CD4-positive, alpha-beta T cell (primary cell): ENCODE data around the gene CYTIP. TPM values are rescaled to one million over a fixed set of nuclear protein-coding genes. Genes with fewer than 3 reads are reported as not detected.

ENCODE experiments used
- ATAC-seq: fragments of 200-7000 bp; cut with Tn5 transposase; one replicate; pipeline ENCODE4 v1.10.0; 2022; ENCODE audit warnings: mild to moderate bottlenecking; ENCODE audit not compliant: poor library complexity
- CTCF ChIA-PET: fragments of 350-600 bp; sonication (Branson Sonifier 250); formaldehyde crosslinking; loops from one replicate; lab custom pipeline; 2021; ENCODE audit warnings: antibody characterized with exemption, inconsistent platforms; lab: Charles Lee
- POLR2A ChIA-PET: fragments of 350-600 bp; sonication (Branson Sonifier 250); formaldehyde crosslinking; loops from one replicate; lab custom pipeline; 2021; ENCODE audit warnings: antibody characterized with exemption, inconsistent platforms; lab: Charles Lee
- DNase-seq, 14 experiments: peaks; one replicate each; pipeline ENCODE4 v3.0.0-alpha.2; 2013 to 2020; ENCODE audit warnings: mixed read lengths in 2 of 14
- H3K27ac ChIP-seq, 2 donors: one replicate each; pipeline versions ENCODE4 v1.5.1 to v1.7.0; 2013; ENCODE audit warnings: low read length in 2 of 2, low read depth in 1 of 2, mild to moderate bottlenecking in 1 of 2
- H3K27me3 ChIP-seq, 2 experiments: 1 replicate in 1 of 2; 2 replicates in 1 of 2; pipeline versions ENCODE4 v1.6.1 to v1.7.0; 2013; ENCODE audit warnings: low read length in 2 of 2, control low read depth in 1 of 2, mild to moderate bottlenecking in 1 of 2, moderate library complexity in 1 of 2; ENCODE audit not compliant: insufficient read depth in 2 of 2, control insufficient read depth in 1 of 2
- H3K36me3 ChIP-seq: one replicate; pipeline ENCODE4 v1.6.1; 2013; ENCODE audit warnings: low read length, control low read depth; ENCODE audit not compliant: insufficient read depth
- H3K4me1 ChIP-seq: one replicate; pipeline ENCODE4 v1.6.1; 2013; ENCODE audit warnings: low read length, control low read depth; ENCODE audit not compliant: insufficient read depth
- H3K4me3 ChIP-seq: one replicate; pipeline ENCODE4 v1.5.1; 2013; ENCODE audit warnings: mild to moderate bottlenecking, low read length, moderate library complexity
- H3K9me3 ChIP-seq, 2 experiments: 1 replicate in 1 of 2; 2 replicates in 1 of 2; pipeline versions ENCODE4 v1.6.1 to v1.7.0; 2013; ENCODE audit warnings: low read length in 2 of 2, mild to moderate bottlenecking in 2 of 2, control low read depth in 1 of 2, moderate library complexity in 1 of 2; ENCODE audit not compliant: control insufficient read depth in 1 of 2, insufficient read depth in 1 of 2
- H3K27ac Mint-ChIP-seq: one replicate; pipeline ENCODE4 v1.8.0; 2020; ENCODE audit warnings: mixed read lengths
- H3K27me3 Mint-ChIP-seq: one replicate; pipeline ENCODE4 v1.8.0; 2021; ENCODE audit warnings: mixed read lengths
- H3K36me3 Mint-ChIP-seq: one replicate; pipeline ENCODE4 v1.8.0; 2021; ENCODE audit warnings: low read depth, mixed read lengths
- H3K4me1 Mint-ChIP-seq: one replicate; pipeline ENCODE4 v1.8.0; 2021; ENCODE audit warnings: low read depth, mixed read lengths
- H3K4me3 Mint-ChIP-seq: one replicate; pipeline ENCODE4 v1.8.0; 2020; ENCODE audit warnings: mild to moderate bottlenecking, mixed read lengths
- H3K9me3 Mint-ChIP-seq: one replicate; pipeline ENCODE4 v1.8.0; 2020; ENCODE audit warnings: mixed read lengths
- intact Hi-C, 2 experiments: fragments of 100-400 bp; cut with DNase I in 1 of 2; cut with micrococcal nuclease in 1 of 2; formaldehyde crosslinking; loops; one replicate each; pipeline versions ENCODE4 v1.15.1 to v1.9.0; 2023 to 2025; cut with DNase I, micrococcal nuclease
- total RNA-seq, 174 experiments: library from RNA in 2 of 174; stranded (reverse) in 2 of 174; gene quantifications; one replicate each; pipeline ENCODE4 v1.2.3 and lab custom pipeline; 2021 to 2026
- TF ChIP-seq, protein P1 (sequence below): fragments of 200-600 bp; IDR thresholded peaks from one replicate; pipeline ENCODE4 v1.8.0; 2022; ENCODE audit warnings: antibody characterized with exemption, mild to moderate bottlenecking

The CYTIP gene
- total RNA-seq, 2 experiments from 2014 or later: 474 to 490 TPM

DNA sequence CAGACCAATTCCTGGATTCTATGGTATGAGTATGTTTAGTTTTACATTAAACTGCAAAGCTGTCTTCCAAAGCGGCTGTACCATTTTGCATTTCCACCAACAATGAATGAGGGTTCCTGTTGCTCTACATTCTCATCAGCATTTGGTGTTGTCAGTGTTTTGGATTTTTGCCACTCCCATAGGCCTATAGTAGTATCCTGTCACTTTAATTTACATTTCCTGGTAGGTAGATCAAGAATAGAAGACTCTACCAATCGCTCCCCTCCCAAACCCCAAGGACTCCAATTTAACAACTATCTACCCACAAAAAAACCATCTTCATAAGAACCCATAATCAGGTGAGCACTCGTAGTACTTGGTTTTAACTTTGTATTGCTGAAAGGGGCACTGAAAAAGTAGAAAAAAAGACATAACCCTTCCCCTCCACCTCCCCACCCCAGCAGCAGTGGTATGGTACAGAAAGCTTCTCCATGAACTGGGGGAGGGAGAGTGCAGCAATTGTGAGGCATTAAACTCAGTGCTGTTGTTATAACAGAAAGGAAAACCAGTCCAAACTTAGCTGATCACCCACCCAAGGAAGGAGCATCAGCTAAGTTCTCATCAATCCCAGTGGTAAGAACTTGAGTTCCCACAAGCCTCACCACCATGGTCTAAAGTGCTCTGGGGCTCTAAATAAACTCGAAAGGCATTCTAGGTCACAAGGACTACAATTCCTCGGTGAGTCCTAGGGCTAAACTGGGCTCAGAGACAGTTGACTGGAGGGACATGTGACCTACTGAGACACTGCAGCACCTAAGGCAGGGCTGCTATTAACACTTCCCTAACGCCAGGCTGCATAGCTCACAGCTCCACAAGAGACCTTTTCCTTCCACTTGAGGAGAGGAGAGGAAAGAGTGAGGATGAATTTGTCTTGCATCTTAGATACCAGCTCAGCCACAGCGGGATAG is 35.5 kb upstream of the CYTIP start:
- H3K27ac ChIP-seq: no peak overlapping the region
- Mint-ChIP-seq H3K4me1 (peaks cover 43% of the 10 kb centered on the region), H3K4me3 (peak overlapping the region; percentile 18), H3K36me3 (no peaks in the 10 kb centered on the region), H3K9me3 (no peaks in the 10 kb centered on the region), H3K27me3 (no peaks in the 10 kb centered on the region), H3K27ac (peak overlapping the region; percentile 50)
- H3K4me3 ChIP-seq: no peak overlapping the region
- ChIA-PET POLR2A (interaction anchor here (1.0 kb wide), 2 partner anchors 9 to 75 kb away, joined by 3 read pairs; no protein-coding TSS in a partner anchor), CTCF (interaction anchor here (0.8 to 1.0 kb wide), 3 partner anchors 11 to 152 kb away, joined by 3 read pairs; no protein-coding TSS in a partner anchor)
- H3K9me3 ChIP-seq: no peaks in the 10 kb centered on the region
- DNase-seq: no peak
- no peaks in the 10 kb centered on the region for H3K27me3 ChIP-seq
- H3K36me3 ChIP-seq: no peaks in the 10 kb centered on the region
- ATAC-seq: no peak
- TF ChIP-seq, protein P1, sequence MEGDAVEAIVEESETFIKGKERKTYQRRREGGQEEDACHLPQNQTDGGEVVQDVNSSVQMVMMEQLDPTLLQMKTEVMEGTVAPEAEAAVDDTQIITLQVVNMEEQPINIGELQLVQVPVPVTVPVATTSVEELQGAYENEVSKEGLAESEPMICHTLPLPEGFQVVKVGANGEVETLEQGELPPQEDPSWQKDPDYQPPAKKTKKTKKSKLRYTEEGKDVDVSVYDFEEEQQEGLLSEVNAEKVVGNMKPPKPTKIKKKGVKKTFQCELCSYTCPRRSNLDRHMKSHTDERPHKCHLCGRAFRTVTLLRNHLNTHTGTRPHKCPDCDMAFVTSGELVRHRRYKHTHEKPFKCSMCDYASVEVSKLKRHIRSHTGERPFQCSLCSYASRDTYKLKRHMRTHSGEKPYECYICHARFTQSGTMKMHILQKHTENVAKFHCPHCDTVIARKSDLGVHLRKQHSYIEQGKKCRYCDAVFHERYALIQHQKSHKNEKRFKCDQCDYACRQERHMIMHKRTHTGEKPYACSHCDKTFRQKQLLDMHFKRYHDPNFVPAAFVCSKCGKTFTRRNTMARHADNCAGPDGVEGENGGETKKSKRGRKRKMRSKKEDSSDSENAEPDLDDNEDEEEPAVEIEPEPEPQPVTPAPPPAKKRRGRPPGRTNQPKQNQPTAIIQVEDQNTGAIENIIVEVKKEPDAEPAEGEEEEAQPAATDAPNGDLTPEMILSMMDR: no peak
- intact Hi-C loops: loop anchor here in 1 of 2 experiments (5.0 kb wide), 1 partner anchor 37 kb away; the partner anchor contains the start of gene CYTIP
- H3K4me1 ChIP-seq: peaks cover 18% of the 10 kb centered on the region

DNA sequence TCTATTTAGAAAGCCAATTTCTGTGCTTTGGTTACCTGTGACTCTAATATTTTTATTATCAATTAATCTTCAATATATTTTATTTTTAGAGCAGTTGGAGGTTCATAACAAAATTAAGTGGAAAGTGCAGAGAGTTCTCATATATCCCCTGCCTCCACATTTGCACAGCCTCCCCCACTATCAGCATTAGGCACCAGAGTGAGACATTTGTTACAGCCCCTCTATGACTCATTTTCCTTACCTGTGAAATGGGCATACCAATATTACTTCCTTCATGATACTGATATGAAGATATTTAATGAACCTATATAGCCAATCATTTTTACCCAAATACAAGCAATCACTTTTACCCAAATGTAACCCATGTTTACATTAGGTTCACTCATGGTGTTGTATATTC is 34.0 kb upstream of the CYTIP start:
- Mint-ChIP-seq H3K4me1 (peaks cover 50% of the 10 kb centered on the region), H3K27ac (no peak overlapping the region), H3K4me3 (no peak overlapping the region), H3K36me3 (no peaks in the 10 kb centered on the region), H3K9me3 (no peaks in the 10 kb centered on the region), H3K27me3 (no peaks in the 10 kb centered on the region)
- peaks cover 18% of the 10 kb centered on the region for H3K4me1 ChIP-seq
- ATAC-seq (no peak), DNase-seq (no peak)
- ChIA-PET POLR2A (no interaction called here), CTCF (interaction anchor here (1.2 kb wide), 2 partner anchors 15 to 150 kb away, joined by 3 to 7 read pairs; no protein-coding TSS in a partner anchor)
- intact Hi-C loops: loop anchor here in 1 of 2 experiments (5.0 kb wide), 1 partner anchor 36 kb away; the partner anchor contains the start of gene CYTIP
- H3K9me3 ChIP-seq: no peaks in the 10 kb centered on the region
- TF ChIP-seq, protein P1: no peak
- no peak overlapping the region for H3K4me3 ChIP-seq
- no peak overlapping the region for H3K27ac ChIP-seq
- H3K36me3 ChIP-seq: no peaks in the 10 kb centered on the region
- no peaks in the 10 kb centered on the region for H3K27me3 ChIP-seq

GRCh38 chr2:157476953-157477709 is 33.2 kb upstream of the CYTIP start:
- ChIA-PET CTCF (interaction anchor here (1.2 kb wide), 2 partner anchors 15 to 149 kb away, joined by 3 to 7 read pairs; no protein-coding TSS in a partner anchor), POLR2A (no interaction called here)
- H3K4me3 Mint-ChIP-seq: no peak overlapping the region
- no peaks in the 10 kb centered on the region for H3K9me3 ChIP-seq
- no peak for DNase-seq
- H3K36me3 ChIP-seq: no peaks in the 10 kb centered on the region
- H3K9me3 Mint-ChIP-seq: no peaks in the 10 kb centered on the region
- peaks cover 51% of the 10 kb centered on the region for H3K4me1 Mint-ChIP-seq
- no peaks in the 10 kb centered on the region for H3K36me3 Mint-ChIP-seq
- H3K27ac Mint-ChIP-seq: no peak overlapping the region
- H3K27me3 Mint-ChIP-seq: no peaks in the 10 kb centered on the region
- TF ChIP-seq, protein P1: no peak
- H3K4me3 ChIP-seq: no peak overlapping the region
- H3K27ac ChIP-seq: no peak overlapping the region
- H3K4me1 ChIP-seq: peaks cover 18% of the 10 kb centered on the region
- intact Hi-C loops: loop anchor here in 1 of 2 experiments (5.0 kb wide), 1 partner anchor 35 kb away; the partner anchor contains the start of gene CYTIP
- ATAC-seq: no peak
- no peaks in the 10 kb centered on the region for H3K27me3 ChIP-seq
